ENCODE results near the gene EEF1AKMT3.
"Not testable (repeated sequence)": the region's sequence is repeated elsewhere in the genome, so short reads cannot be mapped to it uniquely, and the experiment has no call there.

The EEF1AKMT3 gene

DNA sequence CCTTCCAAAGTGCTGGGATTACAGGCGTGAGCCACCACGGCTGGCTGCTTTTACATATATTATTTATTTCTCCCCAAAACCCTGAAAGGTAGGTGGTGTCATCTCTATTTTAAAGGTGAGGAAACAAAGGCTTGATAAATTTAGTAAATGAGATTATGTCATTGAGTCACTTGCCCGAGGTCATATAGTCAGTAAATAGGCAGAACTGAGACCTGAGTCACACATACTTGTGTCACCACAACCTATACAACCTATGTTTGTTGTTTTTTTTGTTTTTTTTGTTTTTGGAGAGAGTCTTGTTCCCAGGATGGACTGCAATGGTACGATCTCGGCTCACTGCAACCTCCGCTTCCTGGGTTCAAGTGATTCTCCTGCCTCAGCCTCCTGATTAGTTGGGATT lies 22.9 kb downstream of the EEF1AKMT3 start:
- DNase-seq = no peak

DNA sequence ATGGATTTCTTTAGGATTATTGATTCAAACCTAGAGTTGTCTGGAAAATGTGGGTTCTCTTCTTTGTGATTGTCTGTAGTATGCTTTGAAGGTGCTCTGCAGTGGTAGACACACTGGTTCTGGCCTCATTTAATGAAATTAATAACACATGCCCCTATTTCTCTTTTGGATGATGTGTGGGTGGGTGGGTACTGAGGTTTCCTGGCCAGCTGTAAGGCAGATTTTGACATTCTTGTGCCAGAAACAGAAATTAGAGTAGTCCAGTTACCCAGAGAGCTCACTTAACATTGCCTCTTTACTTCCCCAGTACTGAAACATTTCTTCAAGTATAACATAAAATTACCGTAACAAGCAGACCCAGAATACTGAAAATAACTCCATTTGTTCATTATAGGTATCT lies 24.6 kb downstream of the EEF1AKMT3 start:
- no peak for DNase-seq

DNA sequence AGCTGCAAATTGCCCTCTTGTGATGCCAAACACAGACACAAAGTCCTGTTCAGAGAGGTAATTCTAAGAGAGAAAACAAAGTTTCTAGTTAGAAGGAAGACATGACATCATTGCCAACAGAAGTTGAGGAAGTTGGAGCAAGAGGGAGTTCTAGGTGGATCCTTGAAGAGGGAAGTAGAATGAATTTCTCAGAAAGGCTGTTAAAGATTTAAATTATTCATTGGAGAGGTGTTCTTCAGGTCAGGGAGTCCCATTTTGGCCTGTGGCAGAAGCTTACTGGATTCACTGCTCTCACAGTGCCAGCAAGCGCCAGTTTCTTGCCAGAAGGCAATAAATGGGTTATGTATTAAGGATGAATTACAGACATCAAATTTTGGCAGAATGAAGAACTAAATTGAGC lies 25.5 kb downstream of the EEF1AKMT3 start:
- no peak for DNase-seq

DNA sequence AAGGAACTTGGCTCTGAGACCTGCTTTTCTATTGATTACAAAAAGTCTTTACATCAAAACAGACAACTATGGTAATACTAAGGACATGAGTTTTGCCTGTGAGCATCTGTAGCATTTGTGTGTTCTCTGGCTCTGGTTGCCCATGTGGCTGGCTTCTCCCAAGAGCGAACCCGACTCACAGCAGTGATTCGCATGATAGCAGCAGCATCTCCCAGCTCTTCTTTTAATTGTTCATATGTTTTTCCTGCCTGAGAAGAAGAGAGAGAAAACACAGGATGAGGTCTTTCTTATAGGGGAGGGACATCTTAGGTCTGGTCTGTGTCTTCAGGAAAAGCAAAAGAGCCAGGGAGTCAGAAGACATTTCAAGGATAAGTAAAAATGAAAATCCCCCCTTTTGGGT lies 28.6 kb downstream of the EEF1AKMT3 start:
- no peak for DNase-seq

DNA sequence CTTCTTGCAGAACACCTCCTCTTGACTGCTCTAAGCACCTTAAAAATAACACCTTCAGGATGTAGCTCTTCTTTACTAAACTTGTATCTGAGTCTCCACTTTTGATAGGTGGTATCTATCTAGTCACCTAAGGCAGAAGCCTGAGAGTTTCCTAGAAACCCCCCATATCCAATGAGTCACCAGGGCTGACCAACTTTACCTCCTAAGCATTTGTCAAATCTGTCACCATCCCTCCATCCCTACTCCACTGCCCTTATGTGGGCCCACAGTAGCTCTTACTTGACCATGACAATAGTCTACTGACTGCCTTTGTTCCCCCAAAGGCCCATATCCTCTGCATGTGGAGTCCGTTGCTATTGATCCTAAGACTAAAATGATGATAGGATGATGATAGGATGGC lies 30.2 kb downstream of the EEF1AKMT3 start:
- DNase-seq = no peak

DNA sequence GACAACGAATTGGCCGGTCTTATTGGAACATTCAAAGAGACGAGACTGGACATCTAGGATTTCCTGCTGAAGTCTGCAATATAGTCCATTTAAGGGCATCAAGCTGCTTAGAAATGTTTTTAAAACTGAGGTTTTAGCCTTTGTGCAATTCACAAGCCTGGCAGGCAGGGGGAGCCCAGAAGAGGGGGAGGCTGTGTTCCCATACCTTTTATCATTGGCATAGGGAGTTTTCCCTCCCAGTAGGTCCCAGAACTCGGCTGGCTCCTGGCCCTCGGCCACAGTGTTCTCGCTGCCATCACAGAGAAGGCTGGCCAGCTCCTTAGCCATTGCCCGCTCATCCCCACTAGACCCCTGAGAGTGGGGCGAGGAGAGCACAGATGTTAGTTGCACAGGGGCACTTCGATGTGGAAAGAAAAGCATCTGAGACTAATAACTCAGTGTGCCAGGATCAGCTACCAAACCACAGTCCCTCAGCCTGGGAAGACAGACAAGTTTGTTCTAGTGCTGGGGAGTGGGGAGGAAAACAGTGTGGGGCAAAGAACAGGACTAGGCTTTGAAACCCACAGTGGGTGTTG lies 31.0 kb downstream of the EEF1AKMT3 start:
- DNase-seq = peak; percentile 2

DNA sequence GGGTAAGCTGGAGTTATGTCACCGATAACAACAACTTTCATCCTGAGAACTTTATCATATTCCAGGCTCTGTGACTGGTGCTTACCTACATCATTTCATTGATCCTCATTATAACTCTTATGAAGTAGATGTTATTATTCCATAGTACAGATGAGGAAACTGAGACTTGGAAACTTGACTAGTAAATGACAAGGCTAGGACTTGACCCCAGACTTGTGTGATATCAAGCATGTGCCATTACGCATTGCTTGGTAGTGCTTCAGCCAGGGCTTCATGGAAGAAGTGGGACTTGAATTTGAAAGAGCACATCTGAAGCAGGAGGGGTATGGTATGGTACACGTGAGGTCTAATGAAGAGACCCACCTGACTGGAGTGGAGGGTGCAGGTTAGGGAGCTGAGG lies 34.3 kb downstream of the EEF1AKMT3 start:
- no peak for DNase-seq

DNA sequence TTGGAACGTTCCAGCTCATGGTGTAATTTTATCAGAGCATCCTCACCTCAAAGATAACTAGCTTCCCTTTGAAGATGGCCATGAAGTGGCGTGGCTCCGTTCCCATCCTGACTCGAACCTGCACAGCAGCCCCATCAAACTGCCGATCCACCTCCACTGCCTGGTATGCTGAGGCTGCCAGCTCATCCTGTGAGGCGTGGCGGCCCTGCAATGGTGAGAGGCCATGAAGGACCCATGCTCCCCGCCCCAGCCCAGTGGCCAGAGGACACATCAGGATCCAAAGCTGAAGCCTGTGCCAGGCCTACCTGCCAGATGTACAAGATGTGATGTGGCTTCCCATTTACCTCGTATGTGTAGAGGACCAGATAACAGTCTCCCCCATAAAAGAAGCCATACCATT lies 34.9 kb downstream of the EEF1AKMT3 start:
- DNase-seq = no peak

DNA sequence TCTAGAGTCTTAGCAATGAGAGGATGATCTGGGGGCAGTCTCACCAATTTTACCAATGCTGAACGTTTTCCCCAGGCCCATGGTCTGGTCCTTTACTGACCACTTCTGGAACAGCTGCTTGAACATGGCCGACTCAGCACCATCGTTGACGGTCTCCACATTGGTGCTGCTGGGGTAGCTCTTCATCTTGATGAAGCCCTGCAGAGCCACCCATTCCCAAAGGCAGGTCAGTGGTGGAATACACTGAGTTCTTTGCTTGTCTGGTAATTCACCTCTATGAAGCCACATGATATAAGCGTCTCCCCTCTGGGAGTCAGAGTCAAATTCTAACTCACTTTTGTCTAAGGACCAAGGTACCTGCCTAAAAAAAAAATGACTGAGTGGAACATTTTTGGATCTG lies 35.9 kb downstream of the EEF1AKMT3 start:
- no peak for DNase-seq

DNA sequence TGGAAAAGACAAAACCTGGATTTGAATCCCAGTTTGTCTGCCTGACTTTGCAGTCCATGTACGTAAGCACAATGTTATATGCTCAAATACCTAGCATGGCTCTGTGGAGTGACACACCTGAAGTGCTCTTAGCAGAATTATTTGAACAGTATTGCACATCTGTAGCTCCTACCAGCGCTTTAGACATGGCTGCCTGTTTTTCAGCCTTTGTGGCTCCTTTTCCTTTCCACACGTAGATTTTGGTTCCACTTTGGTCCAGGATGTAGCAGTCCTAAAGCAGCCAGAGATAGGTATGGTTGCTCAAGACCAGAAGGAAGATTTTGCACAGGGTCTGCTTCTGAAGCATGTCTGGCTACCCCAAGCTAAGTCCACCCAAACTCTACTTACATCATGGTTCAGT lies 37.0 kb downstream of the EEF1AKMT3 start:
- no peak for DNase-seq

DNA sequence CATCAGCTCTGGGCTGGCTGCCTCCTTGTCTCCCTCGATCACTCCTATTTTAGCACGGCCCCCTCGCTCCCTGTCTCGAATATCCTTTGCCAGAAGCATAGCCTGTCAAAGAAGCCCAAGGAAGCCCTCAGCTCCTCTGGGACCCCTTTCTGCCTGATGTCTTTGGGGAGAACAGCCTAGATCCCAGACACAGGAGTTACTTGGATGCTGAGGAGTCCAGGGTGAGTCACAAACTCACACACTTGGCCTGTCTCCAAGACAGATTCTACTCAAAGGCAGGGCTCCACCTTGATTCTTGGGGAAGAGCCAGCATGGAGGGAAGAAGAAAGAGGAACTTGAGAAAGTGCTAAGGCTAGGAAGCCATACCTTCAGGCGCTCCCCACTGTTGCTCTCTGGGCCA lies 38.0 kb downstream of the EEF1AKMT3 start:
- DNase-seq = no peak

DNA sequence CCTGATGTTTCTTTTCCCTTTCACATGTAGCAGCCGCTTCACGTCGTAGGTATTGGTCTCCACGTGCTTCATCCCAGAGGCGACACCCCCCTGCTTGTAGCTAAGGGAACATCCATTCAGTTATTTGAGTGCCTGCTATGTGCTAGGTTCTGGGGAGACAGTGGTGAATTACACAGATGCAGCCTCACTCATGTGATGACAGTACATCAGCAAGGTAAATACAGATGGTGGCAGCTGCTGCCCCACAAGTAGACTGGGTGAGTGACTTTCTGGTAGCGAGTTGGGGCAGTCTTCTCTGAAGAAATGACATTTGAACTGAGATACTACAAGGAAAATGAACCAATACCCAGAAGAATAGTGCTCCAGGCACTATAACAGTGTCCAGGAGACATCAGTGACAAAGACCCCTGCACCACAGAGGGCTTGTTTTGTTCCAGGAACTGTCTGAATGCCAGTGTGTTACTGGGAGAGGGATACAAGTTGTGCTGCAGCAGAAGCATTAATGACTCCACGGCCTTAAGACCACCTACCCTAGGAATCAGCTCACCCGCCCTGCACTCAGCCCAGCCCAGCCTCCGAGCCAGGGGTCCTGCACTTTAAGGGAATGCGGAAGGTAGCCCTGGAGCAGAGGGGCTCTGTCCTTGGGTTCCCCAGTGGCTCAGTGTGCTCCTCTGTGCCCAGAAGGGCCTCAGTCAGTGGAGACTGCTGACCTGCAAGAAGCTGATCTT lies 38.8 kb downstream of the EEF1AKMT3 start:
- DNase-seq = no peak

DNA sequence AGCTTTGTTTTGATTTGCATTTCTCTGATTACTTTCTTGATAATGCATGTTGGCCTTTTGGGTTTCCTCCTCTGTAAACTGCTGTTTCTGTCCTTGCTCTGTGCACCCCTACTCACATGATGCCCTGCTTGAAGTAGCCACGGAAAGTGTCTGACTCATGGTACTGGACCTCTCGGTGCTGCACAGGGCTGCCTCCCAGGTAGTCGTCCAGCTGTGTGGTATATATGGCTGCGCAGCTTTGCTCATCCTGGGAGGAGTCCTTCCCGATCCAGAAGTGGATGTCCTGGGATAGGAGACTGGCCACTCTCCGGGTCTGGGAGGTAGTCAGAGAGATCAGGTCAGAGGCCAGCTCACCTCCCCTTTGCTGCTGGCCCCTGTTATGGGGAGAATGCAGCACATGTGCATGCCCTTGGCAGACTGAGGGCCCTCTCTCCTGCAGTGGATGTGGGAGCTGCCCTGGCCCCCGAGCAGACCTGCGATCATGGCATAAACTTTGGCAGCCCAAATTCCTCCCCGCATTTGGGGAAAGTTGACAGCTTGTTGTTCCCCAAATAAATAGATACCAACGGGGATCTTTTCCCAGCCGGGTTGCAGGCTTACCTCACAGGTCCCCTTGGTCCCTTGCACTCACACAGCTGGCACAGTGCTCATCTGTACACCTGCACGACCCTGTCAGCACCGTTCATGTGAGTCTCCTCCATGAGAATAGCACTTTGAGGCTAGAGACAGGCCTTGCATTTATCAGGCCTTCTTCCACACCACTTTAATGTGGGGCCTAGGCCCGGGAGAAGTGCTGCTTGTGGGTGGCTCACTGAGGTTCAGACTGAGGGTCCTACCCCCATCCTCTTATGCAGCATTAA lies 40.9 kb downstream of the EEF1AKMT3 start:
- DNase-seq = no peak

DNA sequence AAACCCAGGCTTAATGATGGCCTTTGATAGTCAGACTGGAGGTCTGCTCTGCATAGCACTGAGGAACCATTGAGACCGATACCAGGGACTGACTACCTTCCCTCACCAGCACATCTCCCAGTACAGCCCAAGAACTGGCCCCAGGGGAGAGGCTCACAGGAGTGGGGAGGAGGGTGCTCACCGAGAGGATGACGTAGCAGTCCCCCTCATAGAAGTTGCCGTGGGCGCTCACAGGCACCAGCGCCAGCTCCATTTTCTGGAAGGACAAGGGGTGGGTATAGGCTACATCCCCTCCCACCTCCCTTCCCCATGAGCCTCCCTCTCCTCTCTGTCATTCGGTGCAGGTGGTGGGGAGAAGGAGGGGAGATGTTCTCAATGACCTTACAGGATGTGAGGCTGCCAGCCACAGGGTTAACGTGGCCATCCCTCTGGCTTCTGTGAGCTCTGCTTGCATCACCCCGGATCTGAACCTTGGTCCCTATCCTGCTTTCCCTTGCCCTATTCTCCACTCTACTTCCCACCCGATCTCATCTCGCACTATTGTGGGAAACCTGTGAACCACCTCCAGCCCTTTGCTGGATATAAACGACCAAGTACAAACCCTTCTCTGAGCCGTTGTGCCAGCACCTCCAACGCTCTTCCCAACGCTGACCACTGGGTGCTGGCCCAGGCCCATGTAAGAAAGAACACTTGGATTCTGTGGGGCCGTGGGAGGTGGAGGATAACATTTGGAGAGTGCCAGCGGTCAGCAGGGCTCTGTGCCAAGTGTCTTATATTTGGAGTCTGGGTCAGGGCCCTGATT lies 41.8 kb downstream of the EEF1AKMT3 start:
- DNase-seq = no peak

DNA sequence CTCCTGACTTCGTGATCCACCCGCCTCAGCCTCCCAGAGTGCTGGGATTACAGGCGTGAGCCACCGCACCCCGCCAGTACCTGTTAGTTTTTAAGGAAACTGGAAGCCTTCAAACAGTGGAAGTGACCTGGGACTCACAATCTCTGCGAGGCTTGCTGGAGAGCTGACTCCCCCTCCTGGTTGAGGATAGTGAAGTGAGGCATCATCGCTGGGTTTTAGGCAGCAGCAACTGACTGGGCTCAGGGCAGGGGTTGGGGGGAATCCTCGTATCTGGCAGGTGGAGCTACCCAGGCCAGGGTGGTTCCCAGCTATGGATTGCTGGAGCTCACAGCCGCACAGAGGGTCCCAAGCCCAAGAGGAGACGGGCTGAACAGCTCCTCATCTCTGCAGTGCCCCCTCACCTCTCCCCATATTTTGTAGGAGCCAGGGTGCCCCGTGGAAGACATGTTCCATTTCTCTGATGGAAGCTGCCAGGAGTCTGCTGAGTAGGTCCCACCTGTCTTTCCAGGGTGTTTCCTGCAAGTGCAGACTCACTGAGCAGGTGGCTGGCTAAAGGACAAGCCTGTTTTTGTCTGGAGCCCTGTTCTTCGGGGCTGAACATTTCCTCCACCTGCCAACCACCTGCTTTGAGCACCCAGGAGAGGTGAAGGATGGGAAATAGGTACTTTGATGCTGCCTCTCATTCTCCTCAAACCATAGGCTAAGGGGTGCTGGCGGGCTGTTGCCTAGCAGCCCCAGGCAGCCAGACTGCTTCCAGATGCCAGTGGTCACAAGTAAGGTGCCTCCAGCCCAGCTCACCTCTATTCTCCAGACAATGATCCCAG lies 43.0 kb downstream of the EEF1AKMT3 start:
- no peak for DNase-seq

DNA sequence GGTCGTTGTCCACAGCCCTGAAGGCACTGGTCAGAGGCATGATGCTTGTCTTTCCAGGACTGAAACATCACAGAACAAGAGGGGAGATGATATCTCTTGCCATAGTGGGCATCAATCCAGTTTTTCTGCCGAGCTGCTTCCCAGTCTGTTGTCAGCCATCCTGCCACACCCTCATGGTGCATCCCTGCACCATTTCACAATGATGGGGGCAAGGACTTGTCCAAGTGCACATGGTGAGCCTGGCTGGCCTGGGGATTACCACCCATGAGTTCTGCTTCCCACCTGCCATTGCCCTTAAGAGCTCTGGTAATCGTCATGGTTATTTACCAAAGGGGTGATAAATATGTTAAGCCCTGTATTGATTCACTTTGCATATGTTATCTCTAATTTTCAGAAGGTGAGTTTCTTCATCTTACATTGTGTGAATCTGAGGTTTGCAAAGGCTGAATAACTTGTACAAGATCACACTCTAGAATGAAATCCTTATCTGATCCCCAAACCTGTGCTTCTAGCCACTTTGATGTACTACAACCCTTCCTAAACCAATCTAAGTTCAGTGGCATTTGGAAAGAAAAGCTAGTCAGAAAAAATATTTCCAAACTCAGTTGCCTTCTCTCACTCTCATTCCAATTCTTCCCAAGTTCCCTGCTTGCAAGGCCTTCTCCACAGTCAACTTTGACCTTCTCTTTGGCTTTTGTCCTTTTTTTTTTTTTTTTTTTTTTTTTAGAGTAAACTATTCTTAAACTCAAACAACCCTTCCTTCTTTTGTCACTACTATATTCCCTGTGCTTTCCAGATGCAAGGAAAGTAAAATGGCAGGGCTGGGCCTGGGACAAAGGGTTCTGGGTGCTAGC lies 43.8 kb downstream of the EEF1AKMT3 start:
- no peak for DNase-seq

DNA sequence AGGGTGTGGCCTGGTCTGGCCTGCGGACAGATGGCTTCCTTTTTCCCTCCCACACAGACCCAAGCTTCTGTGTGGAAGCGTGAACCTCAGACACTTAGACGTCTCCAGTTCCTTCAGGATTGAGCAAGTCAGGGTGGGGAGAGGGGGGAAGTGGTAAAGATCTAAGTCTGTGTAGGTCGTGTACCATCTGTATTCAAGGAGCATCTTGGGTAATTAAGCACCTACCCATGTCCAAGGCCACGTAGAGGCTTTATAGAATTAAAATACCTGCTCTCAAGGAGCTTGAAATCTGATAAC lies 44.4 kb downstream of the EEF1AKMT3 start:
- no peak for DNase-seq

DNA sequence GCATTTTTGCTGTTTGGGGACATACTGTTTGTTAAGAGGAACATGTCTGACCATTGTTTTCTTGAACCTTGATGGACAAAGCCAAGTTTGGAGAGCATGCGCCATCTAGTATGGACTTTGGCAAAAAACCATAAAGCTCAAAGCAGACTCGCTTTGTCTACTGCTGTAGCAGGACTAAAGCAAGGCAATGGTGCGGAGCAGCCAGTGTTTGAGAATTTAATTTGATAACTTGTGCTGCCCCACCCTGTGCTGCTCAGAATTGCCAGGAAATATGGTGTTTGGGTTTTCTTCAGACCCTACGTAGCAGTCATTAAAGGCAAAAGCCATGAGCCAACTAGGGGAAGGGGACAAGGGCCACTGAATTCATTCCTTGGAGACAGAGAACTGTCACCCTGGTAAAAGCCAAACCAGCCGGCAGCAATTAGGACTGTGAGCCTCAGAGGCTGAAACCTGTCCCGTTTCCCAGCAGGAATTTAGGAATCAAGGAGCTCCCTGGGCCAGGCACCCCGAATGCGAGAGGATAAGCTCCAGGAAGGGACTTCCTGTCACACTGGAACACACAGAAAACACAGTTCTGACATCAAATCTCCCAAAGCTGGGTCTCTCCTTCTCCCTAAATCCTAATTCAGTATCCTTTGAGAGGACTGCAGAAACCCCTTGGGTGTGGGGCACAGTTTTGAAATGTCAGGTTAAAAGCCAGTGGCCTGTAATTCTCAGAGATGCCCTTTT lies 45.0 kb downstream of the EEF1AKMT3 start:
- no peak for DNase-seq

DNA sequence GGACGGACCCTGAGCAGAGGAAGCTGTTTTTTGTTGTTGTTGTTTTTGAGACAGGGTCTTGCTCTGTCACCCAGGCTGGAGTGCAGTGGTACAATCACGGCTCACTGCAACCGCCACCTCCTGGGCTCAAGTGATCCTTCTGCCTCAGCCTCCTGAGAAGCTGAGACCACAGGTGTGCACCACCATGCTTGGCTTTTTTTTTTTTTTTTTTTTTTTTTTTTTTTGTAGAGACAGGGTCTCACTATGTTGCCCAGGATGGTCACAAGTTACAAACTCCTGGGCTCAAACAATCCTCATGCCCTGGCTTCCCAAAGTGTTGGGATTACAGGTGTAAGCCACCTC lies 45.5 kb downstream of the EEF1AKMT3 start:
- DNase-seq = not testable (repeated sequence)

DNA sequence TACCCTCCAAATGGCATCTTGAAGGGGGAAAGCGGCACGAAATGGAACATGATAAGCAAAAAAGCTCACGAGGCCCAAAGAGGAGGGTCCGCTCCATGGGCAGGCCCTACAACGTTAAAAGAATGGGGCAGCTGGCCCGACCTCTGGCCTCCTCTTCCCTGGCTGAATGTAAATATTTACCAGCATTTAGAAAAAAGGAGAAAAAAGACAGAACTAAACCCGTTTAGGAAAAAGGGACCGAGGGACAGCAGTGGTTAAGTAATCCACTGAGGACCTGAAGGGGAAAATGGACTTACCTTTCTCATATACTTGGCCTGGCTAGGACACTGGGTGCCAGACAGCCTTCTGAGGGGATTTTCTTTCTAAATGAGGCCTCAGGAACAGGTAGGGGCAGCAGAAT lies 47.7 kb downstream of the EEF1AKMT3 start:
- not testable (repeated sequence) for DNase-seq

DNA sequence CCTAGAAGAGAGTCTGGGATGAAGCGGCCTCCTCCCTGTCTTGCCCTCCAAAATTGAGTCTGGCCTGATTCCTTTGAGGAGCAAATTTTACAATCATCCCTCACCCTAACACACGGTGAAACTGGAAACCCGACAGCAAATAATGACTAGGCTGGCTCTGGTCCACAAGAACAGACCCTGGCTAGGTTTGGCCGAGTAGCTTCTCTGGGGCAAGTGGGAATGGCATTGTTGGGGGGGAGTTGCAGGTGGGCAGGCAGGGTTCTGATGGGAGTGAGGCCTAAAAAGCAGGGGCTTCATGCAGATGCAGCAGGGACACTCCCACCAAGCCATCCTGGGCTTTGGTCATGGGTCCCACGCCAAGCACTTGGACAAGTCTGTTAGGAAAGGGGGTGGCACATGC lies 48.6 kb downstream of the EEF1AKMT3 start:
- not testable (repeated sequence) for DNase-seq

Measured in NCI-H2227 treated with DMSO at 0.1 percent for 48 hours (cell line).